ENCODE results near the gene MPI. TPM values are rescaled to one million over a fixed set of nuclear protein-coding genes. Genes with fewer than 3 reads are reported as not detected.

Gene MPI
- polyA plus RNA-seq, 1 of the 3 experiments (the other 2 are of a cell fraction), result 58.2 TPM

DNA sequence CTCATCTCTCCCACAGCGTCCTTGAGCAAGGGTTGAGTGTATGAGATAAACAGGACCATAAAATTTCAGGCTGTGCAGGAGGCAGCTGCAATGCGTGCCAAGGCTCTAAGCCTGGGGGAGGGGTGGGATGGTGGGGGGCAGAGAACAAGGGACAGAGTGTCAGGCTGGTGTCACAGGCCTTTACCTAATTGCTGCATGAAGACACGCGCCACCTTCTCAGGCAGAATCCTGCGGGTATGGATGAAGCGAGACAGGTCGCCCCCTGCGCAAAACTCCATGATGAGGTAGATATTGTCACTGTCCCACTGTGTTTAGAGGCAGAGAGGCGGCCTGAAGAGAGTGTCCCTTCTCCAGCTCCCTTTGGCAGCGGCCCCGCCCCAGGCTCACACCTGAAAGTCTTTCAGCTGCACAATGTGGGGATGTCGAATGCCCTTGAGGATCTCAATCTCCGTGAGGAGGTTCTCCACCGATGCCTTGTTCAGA lies 47.9 kb upstream of the MPI start:
- Histone ChIP-seq H3K4me2 (peak overlapping the region; percentile 96), H3K27me3 (ENCODE audit: insufficient read depth) (no peaks in the 10 kb centered on the region), H3K9me2 (no peaks in the 10 kb centered on the region), H3K9ac (peak overlapping the region; percentile 86; the same call in 1 of the 2 replicates), H4K20me1 (ENCODE audit: insufficient read depth) (no peaks in the 10 kb centered on the region), H3K79me2 (ENCODE audit: insufficient read depth) (no peaks in the 10 kb centered on the region), H3K4me3 (ENCODE audit: low read depth in 2 of 2, low read length in 1 of 2) (peak overlapping the region; percentile 98), H3K36me3 (replicated peaks in 1 of 2; ENCODE audit: control insufficient read depth in 1 of 2, insufficient read depth in 2 of 2, low read length in 1 of 2) (peaks cover 0 to 45% of the 10 kb centered on the region in 2 experiments), H3K9me3 (no peaks in the 10 kb centered on the region), H2AFZ (ENCODE audit: low read depth) (no peak overlapping the region), H3K27ac (ENCODE audit: low read depth in 2 of 2, low read length in 1 of 2) (peak overlapping the region in 1 of 2 experiments; percentile 28; a peak in 1 of 4 replicates), H3F3A (replicated peaks; ENCODE audit: insufficient read depth) (no peaks in the 10 kb centered on the region), H3K4me1 (ENCODE audit: control insufficient read depth in 1 of 2, insufficient read depth in 2 of 2, low read depth in 1 of 2, low read length in 1 of 2) (peaks cover 0 to 23% of the 10 kb centered on the region in 2 experiments; a peak in 2 of 4 replicates)
- WGBS (ENCODE audit: low lambda C conversion rate), result 86% methylated on average over 13 of the region's 14 CpGs
- ChIA-PET CTCF (interaction anchor here (0.7 to 10.8 kb wide), 15 partner anchors 11 to 205 kb away, joined by 3 to 95 read pairs (median 5); partner anchors contain the start of genes CPLX3 and RPP25), POLR2A (interaction anchor here (0.6 to 1.2 kb wide), 2 partner anchors 14 to 48 kb away, joined by 3 to 4 read pairs; partner anchors contain the start of gene MPI)
- TF ChIP-seq, protein P1, sequence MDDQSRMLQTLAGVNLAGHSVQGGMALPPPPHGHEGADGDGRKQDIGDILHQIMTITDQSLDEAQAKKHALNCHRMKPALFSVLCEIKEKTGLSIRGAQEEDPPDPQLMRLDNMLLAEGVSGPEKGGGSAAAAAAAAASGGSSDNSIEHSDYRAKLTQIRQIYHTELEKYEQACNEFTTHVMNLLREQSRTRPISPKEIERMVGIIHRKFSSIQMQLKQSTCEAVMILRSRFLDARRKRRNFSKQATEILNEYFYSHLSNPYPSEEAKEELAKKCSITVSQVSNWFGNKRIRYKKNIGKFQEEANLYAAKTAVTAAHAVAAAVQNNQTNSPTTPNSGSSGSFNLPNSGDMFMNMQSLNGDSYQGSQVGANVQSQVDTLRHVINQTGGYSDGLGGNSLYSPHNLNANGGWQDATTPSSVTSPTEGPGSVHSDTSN (IDR thresholded peaks at IDR 0.05), result no peak
- no peak for DNase-seq

DNA sequence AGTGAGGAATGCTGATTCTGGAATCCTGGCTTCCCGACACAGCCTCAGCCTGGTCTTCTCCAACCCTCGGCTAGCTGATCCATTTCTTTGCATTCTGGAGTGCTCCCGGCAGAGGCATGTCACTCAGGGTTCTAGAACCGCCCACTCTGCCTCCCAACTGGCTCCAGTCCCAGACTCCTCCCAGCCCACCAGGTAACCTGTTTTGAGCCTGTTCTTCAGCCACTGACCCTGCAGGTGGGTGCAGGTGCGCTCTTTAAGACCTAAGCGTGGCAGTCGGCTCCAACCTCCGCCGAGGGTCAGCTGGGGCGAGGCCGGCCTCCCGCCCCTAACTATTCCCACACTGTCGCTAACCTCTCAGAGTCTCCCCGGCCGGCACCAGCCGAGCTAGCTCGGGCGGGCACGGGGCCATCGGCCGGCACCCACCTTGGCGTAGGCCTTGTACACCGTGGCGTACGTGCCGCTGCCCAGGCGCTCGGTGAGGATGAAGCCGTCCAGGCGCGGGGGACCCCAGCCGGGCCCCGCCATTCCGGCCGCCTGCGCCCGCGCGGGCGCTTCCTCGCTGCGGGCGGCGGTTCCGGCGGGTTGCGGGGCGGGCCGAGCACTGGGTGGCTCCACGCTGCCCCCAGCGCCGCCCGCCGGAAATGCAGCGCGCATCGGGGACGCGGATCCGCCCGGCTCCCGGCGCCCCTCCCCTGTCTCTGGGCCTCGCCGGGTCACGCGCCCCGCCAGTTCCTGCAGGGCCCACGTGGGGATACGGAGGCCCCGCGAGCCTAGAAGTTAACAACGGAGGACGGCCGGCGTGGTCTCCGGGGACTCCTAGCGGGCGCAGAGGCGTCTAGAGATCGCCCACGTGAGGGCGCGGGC lies 47.0 kb upstream of the MPI start, which contains the start of gene ULK3:
TSS of gene ULK3 (minus strand) at position 576 of the 864 bp plus-strand sequence. CDS start at position 525, 51 bp downstream.
- Histone ChIP-seq H3K4me3 (ENCODE audit: low read depth in 2 of 2, low read length in 1 of 2) (peak within 1 kb of the TSS; percentile 98), H3K79me2 (ENCODE audit: insufficient read depth) (no peaks in the 10 kb centered on the region), H3K4me1 (ENCODE audit: control insufficient read depth in 1 of 2, insufficient read depth in 2 of 2, low read depth in 1 of 2, low read length in 1 of 2) (peaks cover 0 to 23% of the 10 kb centered on the region in 2 experiments; a peak in 2 of 4 replicates), H3K36me3 (replicated peaks in 1 of 2; ENCODE audit: control insufficient read depth in 1 of 2, insufficient read depth in 2 of 2, low read length in 1 of 2) (peaks cover 0 to 47% of the 10 kb centered on the region in 2 experiments), H3K27ac (ENCODE audit: low read depth in 2 of 2, low read length in 1 of 2) (peak within 1 kb of the TSS; percentile 72 to 88), H3K4me2 (peak within 1 kb of the TSS; percentile 96), H4K20me1 (ENCODE audit: insufficient read depth) (no peaks in the 10 kb centered on the region), H3K9me3 (no peaks in the 10 kb centered on the region), H3F3A (replicated peaks; ENCODE audit: insufficient read depth) (no peaks in the 10 kb centered on the region), H2AFZ (ENCODE audit: low read depth) (peak within 1 kb of the TSS; percentile 98), H3K27me3 (ENCODE audit: insufficient read depth) (no peaks in the 10 kb centered on the region), H3K9me2 (no peaks in the 10 kb centered on the region), H3K9ac (peak within 1 kb of the TSS; percentile 86)
- CTCF ChIA-PET, result interaction anchor here (0.6 to 10.8 kb wide), 30 partner anchors 9 to 206 kb away, joined by 3 to 95 read pairs (median 5); partner anchors contain the start of genes CPLX3, CSK, RPP25 and SCAMP5
- 0% methylated on average over 19 of the region's 84 CpGs for WGBS (ENCODE audit: low lambda C conversion rate)
- DNase-seq, result peak; percentile 99
- POLR2A ChIA-PET, result interaction anchor here (0.6 to 1.2 kb wide), 4 partner anchors 13 to 181 kb away, joined by 3 to 4 read pairs (median 3); partner anchors contain the start of genes MPI and PPCDC
- TF ChIP-seq GATA2 (CRISPR knock-in tag; IDR thresholded peaks at IDR 0.05) (no peak), TAF1 (IDR thresholded peaks at IDR 0.05; ENCODE audit: borderline replicate concordance, low read depth, low read length) (no peak), NRF1 (IDR thresholded peaks at IDR 0.05; ENCODE audit: low read depth, low read length) (peak; percentile 46; the same call in 1 of the 2 replicates), SMC3 (IDR thresholded peaks at IDR 0.05; ENCODE audit: low read depth, low read length) (peak; percentile 20; the same call in 1 of the 2 replicates), MXI1 (IDR thresholded peaks at IDR 0.05; ENCODE audit: low read depth, low read length) (peak; percentile 97), GABPA (IDR thresholded peaks at IDR 0.05; ENCODE audit: low read depth) (peak; percentile 46; the same call in 1 of the 2 replicates), RCOR1 (IDR thresholded peaks at IDR 0.05; ENCODE audit: low read length) (no peak), RAD21 (IDR thresholded peaks at IDR 0.05; ENCODE audit: low read length) (peak; percentile 34; the same call in 1 of the 2 replicates), YY1 (IDR thresholded peaks at IDR 0.05; ENCODE audit: low read depth) (0 out of 2 replicates have a peak, but pooled peaks have one; percentile 11), SIN3A (IDR thresholded peaks at IDR 0.05; ENCODE audit: borderline replicate concordance, low read depth, low read length) (peak; percentile 57; the same call in 1 of the 2 replicates), MEF2A (IDR thresholded peaks at IDR 0.05; ENCODE audit: borderline replicate concordance, low read depth) (no peak), FOXM1 (IDR thresholded peaks at IDR 0.05; ENCODE audit: low read depth) (no peak), TCF12 (IDR thresholded peaks at IDR 0.05) (no peak)
- TF ChIP-seq, protein P2, sequence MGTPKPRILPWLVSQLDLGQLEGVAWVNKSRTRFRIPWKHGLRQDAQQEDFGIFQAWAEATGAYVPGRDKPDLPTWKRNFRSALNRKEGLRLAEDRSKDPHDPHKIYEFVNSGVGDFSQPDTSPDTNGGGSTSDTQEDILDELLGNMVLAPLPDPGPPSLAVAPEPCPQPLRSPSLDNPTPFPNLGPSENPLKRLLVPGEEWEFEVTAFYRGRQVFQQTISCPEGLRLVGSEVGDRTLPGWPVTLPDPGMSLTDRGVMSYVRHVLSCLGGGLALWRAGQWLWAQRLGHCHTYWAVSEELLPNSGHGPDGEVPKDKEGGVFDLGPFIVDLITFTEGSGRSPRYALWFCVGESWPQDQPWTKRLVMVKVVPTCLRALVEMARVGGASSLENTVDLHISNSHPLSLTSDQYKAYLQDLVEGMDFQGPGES (IDR thresholded peaks at IDR 0.05; ENCODE audit: low read depth, low read length), result no peak
- TF ChIP-seq, protein P3, sequence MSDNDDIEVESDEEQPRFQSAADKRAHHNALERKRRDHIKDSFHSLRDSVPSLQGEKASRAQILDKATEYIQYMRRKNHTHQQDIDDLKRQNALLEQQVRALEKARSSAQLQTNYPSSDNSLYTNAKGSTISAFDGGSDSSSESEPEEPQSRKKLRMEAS (IDR thresholded peaks at IDR 0.05; ENCODE audit: low read depth), result peak; percentile 96
- TF ChIP-seq, protein P4, sequence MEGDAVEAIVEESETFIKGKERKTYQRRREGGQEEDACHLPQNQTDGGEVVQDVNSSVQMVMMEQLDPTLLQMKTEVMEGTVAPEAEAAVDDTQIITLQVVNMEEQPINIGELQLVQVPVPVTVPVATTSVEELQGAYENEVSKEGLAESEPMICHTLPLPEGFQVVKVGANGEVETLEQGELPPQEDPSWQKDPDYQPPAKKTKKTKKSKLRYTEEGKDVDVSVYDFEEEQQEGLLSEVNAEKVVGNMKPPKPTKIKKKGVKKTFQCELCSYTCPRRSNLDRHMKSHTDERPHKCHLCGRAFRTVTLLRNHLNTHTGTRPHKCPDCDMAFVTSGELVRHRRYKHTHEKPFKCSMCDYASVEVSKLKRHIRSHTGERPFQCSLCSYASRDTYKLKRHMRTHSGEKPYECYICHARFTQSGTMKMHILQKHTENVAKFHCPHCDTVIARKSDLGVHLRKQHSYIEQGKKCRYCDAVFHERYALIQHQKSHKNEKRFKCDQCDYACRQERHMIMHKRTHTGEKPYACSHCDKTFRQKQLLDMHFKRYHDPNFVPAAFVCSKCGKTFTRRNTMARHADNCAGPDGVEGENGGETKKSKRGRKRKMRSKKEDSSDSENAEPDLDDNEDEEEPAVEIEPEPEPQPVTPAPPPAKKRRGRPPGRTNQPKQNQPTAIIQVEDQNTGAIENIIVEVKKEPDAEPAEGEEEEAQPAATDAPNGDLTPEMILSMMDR (IDR thresholded peaks at IDR 0.05), result peak; percentile 50
- TF ChIP-seq, protein P5, sequence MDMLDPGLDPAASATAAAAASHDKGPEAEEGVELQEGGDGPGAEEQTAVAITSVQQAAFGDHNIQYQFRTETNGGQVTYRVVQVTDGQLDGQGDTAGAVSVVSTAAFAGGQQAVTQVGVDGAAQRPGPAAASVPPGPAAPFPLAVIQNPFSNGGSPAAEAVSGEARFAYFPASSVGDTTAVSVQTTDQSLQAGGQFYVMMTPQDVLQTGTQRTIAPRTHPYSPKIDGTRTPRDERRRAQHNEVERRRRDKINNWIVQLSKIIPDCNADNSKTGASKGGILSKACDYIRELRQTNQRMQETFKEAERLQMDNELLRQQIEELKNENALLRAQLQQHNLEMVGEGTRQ (IDR thresholded peaks at IDR 0.05; ENCODE audit: borderline replicate concordance, low read depth, low read length), result peak; percentile 65; the same call in 1 of the 2 replicates
- TF ChIP-seq, protein P6, sequence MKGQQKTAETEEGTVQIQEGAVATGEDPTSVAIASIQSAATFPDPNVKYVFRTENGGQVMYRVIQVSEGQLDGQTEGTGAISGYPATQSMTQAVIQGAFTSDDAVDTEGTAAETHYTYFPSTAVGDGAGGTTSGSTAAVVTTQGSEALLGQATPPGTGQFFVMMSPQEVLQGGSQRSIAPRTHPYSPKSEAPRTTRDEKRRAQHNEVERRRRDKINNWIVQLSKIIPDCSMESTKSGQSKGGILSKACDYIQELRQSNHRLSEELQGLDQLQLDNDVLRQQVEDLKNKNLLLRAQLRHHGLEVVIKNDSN (IDR thresholded peaks at IDR 0.05; ENCODE audit: borderline replicate concordance, low read depth), result peak; percentile 87

Measured in SK-N-SH (cell line).